Right lobe of liver (tissue), 6 donors: ENCODE results near the gene SMIM35. TPM values are rescaled to one million over a fixed set of nuclear protein-coding genes. Genes with fewer than 3 reads are reported as not detected.
"Not testable (repeated sequence)": the region's sequence is repeated elsewhere in the genome, so short reads cannot be mapped to it uniquely, and the experiment has no call there.

Experiments
- ATAC-seq, 4 donors: fragments of 200-7000 bp; cut with Tn5 transposase; one replicate each; pipeline ENCODE4 v1.9.1; 2020; ENCODE audit warnings: mild to moderate bottlenecking in 4 of 4, moderate library complexity in 4 of 4
- DNase-seq, 3 donors: peaks; one replicate each; pipeline ENCODE4 v3.0.0-alpha.2; 2020
- H3K27ac ChIP-seq, 3 donors: fragments of 200-600 bp; one replicate each; pipeline ENCODE4 v1.8.0; 2022
- H3K27me3 ChIP-seq, 2 donors: fragments of 200-600 bp; one replicate each; pipeline ENCODE4 v1.8.0; 2022
- H3K36me3 ChIP-seq, 4 donors: fragments of 200-600 bp; sonication (generic) in 1 of 4; one replicate each; pipeline versions ENCODE4 v1.5.1 to v1.8.0; 2017 to 2022; ENCODE audit warnings: control low read depth in 1 of 4
- H3K4me1 ChIP-seq, 4 donors: fragments of 200-600 bp; sonication (generic) in 1 of 4; one replicate each; pipeline versions ENCODE4 v1.5.1 to v1.8.0; 2017 to 2022; ENCODE audit warnings: control low read depth in 1 of 4
- H3K4me3 ChIP-seq, 3 donors: fragments of 200-600 bp; one replicate each; pipeline ENCODE4 v1.8.0; 2022
- H3K9me3 ChIP-seq, 4 donors: fragments of 200-600 bp; sonication (generic) in 1 of 4; one replicate each; pipeline versions ENCODE4 v1.5.1 to v1.8.0; 2017 to 2022; ENCODE audit warnings: control low read depth in 1 of 4
- CTCF ChIP-seq, 4 donors: fragments of 200-600 bp in 3 of 4; fragments of 450-650 bp in 1 of 4; IDR thresholded peaks; one replicate each; pipeline versions ENCODE4 v1.5.1 to v1.8.0; 2016 to 2022; ENCODE audit warnings: antibody characterized with exemption in 4 of 4, mild to moderate bottlenecking in 2 of 4
- POLR2A ChIP-seq: fragments of 450-650 bp; IDR thresholded peaks from one replicate; pipeline ENCODE4 v1.6.1; 2017; ENCODE audit warnings: antibody characterized with exemption, mild to moderate bottlenecking
- WGBS: methylation state at CpG from one replicate; pipeline ENCODE4 v1.1.6; 2018; ENCODE audit warnings: low coverage, low lambda C conversion rate; ENCODE audit not compliant: insufficient coverage; ENCODE audit errors: missing lambda C conversion rate; 5-methylcytosine and 5-hydroxymethylcytosine counted together
- intact Hi-C, 2 donors: fragments of 100-400 bp; cut with DNase I; formaldehyde crosslinking; loops; one replicate each; pipeline versions ENCODE4 v1.11.2 to v1.14.1; 2022
- total RNA-seq, 6 experiments: library from RNA; depleted of rRNA in 2 of 6; stranded (reverse); fragments of >200 nt in 2 of 6; fragmentation: NEBNext Ultra II Directional in 3 of 6; extraction: Animal tissue kit (Norgen Biotek cat#: 25700) in 3 of 6; gene quantifications; one replicate each; pipeline versions ENCODE4 v1.1.0 to v1.2.4, GENCODE V29; 2016 to 2023
- donor health status: DM: no; HTN: yes; CAD: no.
- donor health status: DM: no; HTN: no; CAD: no.
- donor health status: DM: no; HTN: no; CAD: no.
- donor health status: DM: no; HTN: yes; CAD: no.
- donor health status: DM: no; HTN: yes; CAD: no.

The SMIM35 gene
- total RNA-seq, 6 experiments from 2014 or later = not detected

DNA sequence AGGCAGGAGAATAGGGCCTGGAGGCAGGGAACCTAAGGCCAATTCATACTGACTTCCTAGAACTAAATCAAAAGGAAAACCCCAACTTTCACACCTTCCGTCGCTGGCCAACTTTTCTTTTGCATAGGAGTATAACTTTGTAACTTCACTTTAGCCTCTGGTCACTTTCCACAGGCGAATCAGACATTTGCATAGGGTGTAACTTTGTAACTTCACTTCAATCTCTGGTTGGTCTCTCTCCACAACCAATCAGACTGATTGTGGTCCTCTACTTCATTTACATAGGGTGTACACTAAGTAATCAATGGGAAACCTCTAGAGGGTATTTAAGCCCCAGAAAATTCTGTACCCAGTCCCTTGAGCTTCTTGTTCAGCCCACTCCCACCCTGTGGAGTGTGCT, 21.4 kb downstream of the SMIM35 start:
- Histone ChIP-seq H3K36me3 (no peaks in the 10 kb centered on the region), H3K4me1 (no peaks in the 10 kb centered on the region), H3K4me3 (no peak overlapping the region), H3K27ac (no peak overlapping the region), H3K27me3 (no peaks in the 10 kb centered on the region), H3K9me3 (no peaks in the 10 kb centered on the region)
- TF ChIP-seq POLR2A (no peak), CTCF (IDR thresholded peaks at IDR 0.05) (no peak)
- 67% methylated on average over 3 of the region's 3 CpGs for WGBS
- intact Hi-C loops = no loop called here
- ATAC-seq (no peak), DNase-seq (no peak)

DNA sequence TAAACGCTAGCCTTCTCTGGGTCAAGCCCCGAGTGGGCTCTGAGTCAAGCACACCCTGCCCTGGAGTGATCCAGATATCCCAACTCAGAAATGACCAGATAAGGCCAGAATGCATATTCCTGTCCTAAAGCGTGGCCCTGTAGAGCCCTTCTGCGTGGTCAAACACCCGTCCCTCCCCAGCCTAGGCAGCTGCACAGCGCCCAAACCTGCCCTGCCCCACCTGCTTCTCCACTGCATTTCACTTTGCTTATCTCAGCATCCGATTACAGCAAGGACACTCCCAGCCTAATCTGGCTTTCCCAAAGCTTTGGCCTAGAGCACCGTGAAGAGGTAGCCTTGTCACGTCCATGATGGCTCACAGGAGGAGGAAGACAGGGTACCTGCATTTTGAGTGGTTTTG, 21.8 kb downstream of the SMIM35 start:
- Histone ChIP-seq H3K4me3 (no peak overlapping the region), H3K9me3 (no peaks in the 10 kb centered on the region), H3K27me3 (no peaks in the 10 kb centered on the region), H3K36me3 (no peaks in the 10 kb centered on the region), H3K4me1 (no peaks in the 10 kb centered on the region), H3K27ac (no peak overlapping the region)
- intact Hi-C loops = no loop called here
- DNase-seq = peak in 1 of 3 donors; percentile 29
- 77% methylated on average over 6 of the region's 9 CpGs for WGBS
- no peak for ATAC-seq
- TF ChIP-seq CTCF (IDR thresholded peaks at IDR 0.05) (no peak), POLR2A (no peak)

DNA sequence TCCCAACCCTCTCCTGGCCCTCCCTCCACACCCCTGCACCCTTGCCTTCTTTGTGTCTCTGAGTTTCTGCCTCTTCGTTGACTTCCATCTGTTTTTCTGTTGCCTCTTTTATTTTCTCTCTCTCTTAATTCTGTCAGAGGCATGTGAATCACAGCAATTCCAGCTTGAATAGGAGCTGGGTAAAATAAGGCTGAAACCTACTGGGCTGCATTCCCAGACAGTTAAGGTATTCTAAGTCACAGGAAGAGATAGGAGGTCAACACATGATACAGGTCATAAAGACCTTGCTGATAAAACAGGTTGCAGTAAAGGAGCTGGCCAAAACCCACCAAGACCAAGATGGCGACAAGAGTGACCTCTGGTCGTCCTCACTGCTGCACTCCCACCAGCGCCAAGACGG, 24.1 kb downstream of the SMIM35 start:
- H3K36me3 ChIP-seq, H3K9me3 ChIP-seq, DNase-seq, H3K27ac ChIP-seq, H3K27me3 ChIP-seq, ATAC-seq, H3K4me1 ChIP-seq, intact Hi-C loops, H3K4me3 ChIP-seq: not testable (repeated sequence)
- WGBS = 72% methylated on average over 4 of the region's 5 CpGs

- intact Hi-C loops, DNase-seq: not testable (repeated sequence)
Observed at GRCh38 chr11:118062181-118062580, 24.6 kb downstream of the SMIM35 start.

DNA sequence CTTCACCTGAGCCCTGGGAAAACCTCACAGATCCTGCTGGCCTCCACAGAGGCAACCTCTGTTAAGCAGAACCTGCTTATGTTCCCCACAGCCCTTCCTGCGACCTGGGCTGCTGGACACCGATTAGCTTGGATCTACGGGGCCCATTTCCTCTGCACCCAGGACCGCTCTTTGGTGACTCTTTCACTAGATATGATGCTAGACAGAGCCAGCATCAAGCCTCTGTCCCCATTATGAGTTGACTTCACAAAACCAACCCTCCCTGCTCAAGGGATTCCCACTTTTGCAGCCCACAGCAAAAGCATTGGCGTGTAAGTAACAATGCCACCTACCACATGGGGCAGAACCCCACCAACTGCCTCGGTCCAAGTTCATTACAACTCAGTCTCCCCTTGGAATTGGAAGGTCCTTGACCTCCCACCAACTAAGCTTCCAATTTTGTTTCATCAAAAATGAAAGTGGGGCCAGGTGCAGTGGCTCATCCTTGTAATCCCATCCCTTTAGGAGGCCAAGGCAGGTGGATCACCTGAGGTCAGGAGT, 25.1 kb downstream of the SMIM35 start:
- TF ChIP-seq CTCF (IDR thresholded peaks at IDR 0.05) (no peak), POLR2A (no peak)
- Histone ChIP-seq H3K27me3 (no peaks in the 10 kb centered on the region), H3K9me3 (no peaks in the 10 kb centered on the region), H3K27ac (no peak overlapping the region), H3K4me3 (no peak overlapping the region), H3K36me3 (no peaks in the 10 kb centered on the region), H3K4me1 (no peaks in the 10 kb centered on the region)
- 100% methylated on average over 1 of the region's 6 CpGs for WGBS
- no peak for ATAC-seq
- intact Hi-C loops = no loop called here
- no peak for DNase-seq

More at GRCh38 chr11:118062181-118062580, 24.6 kb downstream of the SMIM35 start:
- not testable (repeated sequence) for H3K27ac ChIP-seq, H3K4me1 ChIP-seq, H3K9me3 ChIP-seq, H3K4me3 ChIP-seq, ATAC-seq, H3K27me3 ChIP-seq, H3K36me3 ChIP-seq
- 82% methylated on average over 3 of the region's 5 CpGs for WGBS

GRCh38 chr11:118060869-118061268, 25.9 kb downstream of the SMIM35 start:
- H3K27me3 ChIP-seq = no peaks in the 10 kb centered on the region
- intact Hi-C loops = no loop called here
- ATAC-seq (peak; percentile 28 to 63 (median 31)), DNase-seq (no peak)
- WGBS = no CpG with 5 or more reads among the region's 7 CpGs
- TF ChIP-seq CTCF (IDR thresholded peaks at IDR 0.05) = no peak
- TF ChIP-seq POLR2A = no peak
- no peak overlapping the region for H3K4me3 ChIP-seq
- no peaks in the 10 kb centered on the region for H3K36me3 ChIP-seq
- H3K4me1 ChIP-seq = no peaks in the 10 kb centered on the region
- H3K9me3 ChIP-seq = no peaks in the 10 kb centered on the region
- H3K27ac ChIP-seq = no peak overlapping the region
